Glomerular visceral epithelial cell (primary cell): ENCODE results near the gene TRIM34.
A peak's percentile ranks its signal among the peaks of the same experiment; 100 is the strongest.
"Not testable (repeated sequence)": the region's sequence is repeated elsewhere in the genome, so short reads cannot be mapped to it uniquely, and the experiment has no call there.

ENCODE experiments used
- DNase-seq: peaks from one replicate; pipeline ENCODE4 v3.0.0-alpha.2; 2016; ENCODE audit errors: extremely low spot score

TRIM34 gene

DNA sequence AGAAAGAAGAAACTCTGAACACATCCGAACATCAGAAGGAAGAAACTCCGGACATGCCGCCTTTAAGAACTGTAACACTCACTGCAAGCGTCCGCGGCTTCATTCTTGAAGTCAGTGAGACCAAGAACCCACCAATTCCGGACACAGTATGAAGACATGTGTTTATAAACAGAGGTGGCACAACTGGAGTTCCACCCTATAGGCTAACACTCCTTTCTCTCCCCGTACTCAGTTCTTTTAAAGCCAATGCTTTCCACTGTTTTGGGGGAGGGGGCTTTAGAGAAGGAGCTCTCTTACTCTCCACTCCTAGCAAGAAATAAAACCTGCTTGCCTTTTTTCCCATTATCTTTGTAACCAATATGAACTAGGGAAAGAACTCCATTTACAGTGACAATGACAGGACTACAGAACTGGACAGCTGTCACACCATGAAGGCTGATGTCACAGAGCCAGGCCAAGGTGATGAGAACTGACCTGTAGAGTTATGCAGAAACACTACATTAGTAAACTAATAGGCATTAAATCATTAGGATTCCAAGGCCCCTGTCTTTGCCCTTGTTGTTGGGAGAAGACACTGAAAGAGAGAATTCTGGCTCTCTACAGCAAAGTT lies 59.3 kb downstream of the TRIM34 start:
- DNase-seq = no peak

DNA sequence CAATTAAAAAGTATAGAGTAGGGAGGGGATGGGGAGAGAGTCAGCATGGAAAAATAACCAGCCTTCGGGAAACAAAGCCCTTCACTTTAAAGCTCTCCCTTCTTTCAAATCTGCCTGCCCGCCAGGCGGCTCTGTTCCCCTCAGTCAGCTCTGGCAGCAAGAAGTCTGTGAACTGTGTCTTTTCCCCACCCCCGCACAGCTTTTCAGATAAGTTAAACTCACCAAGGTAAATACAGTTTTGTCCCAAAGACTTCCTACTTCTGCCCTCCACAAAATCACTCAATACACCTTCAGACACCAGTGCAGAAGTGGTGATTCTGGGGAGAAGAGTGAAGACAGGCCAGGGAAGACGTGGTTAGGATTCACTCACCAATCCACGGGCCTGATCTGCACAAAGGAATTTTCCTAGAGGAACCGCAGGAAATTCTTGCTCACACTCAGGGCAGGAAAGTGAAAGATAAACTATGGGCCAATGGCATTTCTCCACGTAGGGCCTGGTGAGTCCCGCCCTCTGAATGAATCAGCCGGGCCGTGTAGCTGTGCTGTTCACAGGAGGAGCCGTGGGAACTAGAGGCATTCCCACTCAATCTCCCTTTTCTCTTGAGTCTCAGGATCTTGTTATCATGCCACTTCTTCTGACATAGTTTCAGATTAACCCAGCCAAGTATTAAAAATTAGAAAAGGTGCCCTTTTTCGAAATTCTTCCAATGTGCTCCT lies 60.0 kb downstream of the TRIM34 start, which contains the start of gene TRIM5:
TRIM5 (minus strand) TSS at position 429 of the 717 bp plus-strand sequence. CDS start 4,897 bp downstream, outside the sequence.
- DNase-seq = peak; percentile 93

DNA sequence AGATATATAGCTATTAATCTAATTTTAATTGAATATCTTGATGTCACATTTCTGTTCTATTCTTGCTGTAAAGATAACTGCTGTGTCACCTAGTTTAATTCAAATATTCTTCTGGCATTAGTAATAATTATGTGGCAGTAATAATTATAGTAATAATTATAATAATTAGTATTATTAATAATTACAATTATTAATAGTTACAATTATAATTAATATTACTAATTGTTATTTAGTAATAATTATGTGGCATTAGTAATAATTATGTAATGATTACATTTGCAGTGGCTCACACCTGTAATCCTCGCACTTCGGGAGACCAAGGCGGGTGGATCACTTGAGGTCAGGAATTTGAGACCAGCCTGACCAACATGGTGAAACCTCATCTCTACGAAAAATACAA lies 61.6 kb downstream of the TRIM34 start:
- no peak for DNase-seq

GRCh38 chr11:5688482-5688881 lies 63.7 kb downstream of the TRIM34 start:
- no peak for DNase-seq

GRCh38 chr11:5689551-5689983 lies 64.8 kb downstream of the TRIM34 start, which contains the start of gene TRIM22:
TSS of gene TRIM22 (plus strand) at chr11:5689790. CDS start at chr11:5696233, 6,443 bp downstream.
- peak; percentile 53 for DNase-seq

- no peak for DNase-seq
These were observed 65.4 kb downstream of the TRIM34 start for GRCh38 chr11:5690216-5690615.

DNA sequence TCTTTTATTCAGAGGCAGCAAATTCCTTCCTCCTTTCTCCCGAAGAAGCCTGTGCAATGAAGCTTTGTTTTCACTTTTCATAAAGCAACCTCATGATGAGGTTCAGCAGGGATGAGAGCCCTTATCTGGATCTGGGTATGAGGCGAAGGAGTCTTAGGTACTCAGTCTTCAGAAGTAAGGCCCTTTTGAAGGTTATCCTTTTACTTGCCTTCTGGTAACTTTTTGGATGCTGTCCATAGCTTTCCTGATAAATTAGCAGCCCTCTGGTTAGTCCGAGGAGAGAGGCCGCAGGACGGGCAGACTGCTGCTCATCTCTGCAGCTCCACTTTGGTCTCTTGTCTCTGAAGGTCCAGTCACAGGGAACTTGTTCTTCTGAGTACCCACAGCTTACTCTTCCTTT lies 65.9 kb downstream of the TRIM34 start:
- no peak for DNase-seq

DNA sequence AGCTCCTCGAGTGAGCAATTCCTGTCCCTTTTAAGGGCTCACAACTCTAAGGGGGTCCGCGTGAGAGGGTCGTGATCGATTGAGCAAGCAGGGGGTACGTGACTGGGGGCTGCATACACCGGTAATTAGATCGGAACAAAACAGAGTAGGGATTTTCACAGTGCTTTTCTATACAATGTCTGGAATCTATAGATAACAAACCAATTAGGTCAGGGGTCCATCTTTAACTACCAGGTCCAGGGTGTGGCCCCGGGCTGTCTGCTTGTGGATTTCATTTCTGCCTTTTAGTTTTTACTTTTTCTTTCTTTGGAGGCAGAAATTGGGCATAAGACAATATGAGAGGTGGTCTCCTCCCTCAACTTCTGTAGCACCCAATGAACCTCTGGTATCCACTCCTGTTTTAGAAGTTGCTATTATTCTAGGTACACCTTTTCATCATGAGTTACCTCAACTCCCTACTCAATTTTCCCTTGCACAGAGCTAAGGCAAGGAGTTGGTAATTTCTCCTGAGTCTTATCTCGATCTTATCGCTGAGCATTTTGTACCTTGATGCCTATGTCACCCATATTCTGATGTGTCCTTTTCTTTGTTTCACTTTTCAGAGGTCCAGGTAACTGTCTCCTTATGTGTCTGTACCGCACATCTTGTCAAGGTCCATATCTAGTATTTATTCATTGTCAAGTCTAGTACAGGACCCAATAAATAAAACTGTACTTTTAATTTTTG lies 66.6 kb downstream of the TRIM34 start:
- not testable (repeated sequence) for DNase-seq

GRCh38 chr11:5691964-5692361 lies 67.2 kb downstream of the TRIM34 start:
- DNase-seq = no peak
